CD8-positive, alpha-beta memory T cell (primary cell): Measurements from ENCODE around the gene RET. TPM values are rescaled to one million over a fixed set of nuclear protein-coding genes. Genes with fewer than 3 reads are reported as not detected.
A peak's percentile ranks its signal among the peaks of the same experiment; 100 is the strongest.

Experiments
- CTCF ChIA-PET: fragments of 350-600 bp; sonication (Branson Sonifier 250); formaldehyde crosslinking; loops from one replicate; lab custom pipeline; 2021; ENCODE audit warnings: antibody characterized with exemption; lab: Charles Lee
- POLR2A ChIA-PET: fragments of 350-600 bp; sonication (Branson Sonifier 250); formaldehyde crosslinking; loops from one replicate; lab custom pipeline; 2021; ENCODE audit warnings: antibody characterized with exemption; lab: Charles Lee
- DNase-seq, 5 donors: peaks; one replicate each; pipeline versions ENCODE4 v3.0.0 to v3.0.0-alpha.2; 2020 to 2022; ENCODE audit warnings: mixed read lengths in 1 of 5
- H3K27ac ChIP-seq: one replicate; pipeline ENCODE4 v1.7.0; 2013; ENCODE audit warnings: low read depth, mild to moderate bottlenecking, low read length, moderate library complexity
- H3K27me3 ChIP-seq: 2 replicates; pipeline ENCODE4 v1.7.0; 2013; ENCODE audit warnings: low read length, mild to moderate bottlenecking; ENCODE audit not compliant: insufficient read depth, poor library complexity, severe bottlenecking
- H3K36me3 ChIP-seq: 2 replicates; pipeline ENCODE4 v1.7.0; 2013; ENCODE audit warnings: mild to moderate bottlenecking, low read length, moderate library complexity; ENCODE audit not compliant: insufficient read depth
- H3K4me1 ChIP-seq: 2 replicates; pipeline ENCODE4 v1.7.0; 2013; ENCODE audit warnings: mild to moderate bottlenecking, low read length, moderate library complexity; ENCODE audit not compliant: insufficient read depth
- H3K4me3 ChIP-seq: 2 replicates; pipeline ENCODE4 v1.7.0; 2013; ENCODE audit warnings: mild to moderate bottlenecking, low read length
- H3K9me3 ChIP-seq: 2 replicates; pipeline ENCODE4 v1.7.0; 2013; ENCODE audit warnings: mild to moderate bottlenecking, low read length
- H3K27ac Mint-ChIP-seq, 8 donors: one replicate each; pipeline ENCODE4 v1.8.0; 2020 to 2021; ENCODE audit warnings: mixed read lengths in 8 of 8, mild to moderate bottlenecking in 6 of 8, inconsistent platforms in 3 of 8, moderate library complexity in 3 of 8
- H3K27me3 Mint-ChIP-seq, 2 donors: one replicate each; pipeline ENCODE4 v1.8.0; 2020 to 2021; ENCODE audit warnings: mixed read lengths in 2 of 2, mild to moderate bottlenecking in 1 of 2, moderate library complexity in 1 of 2
- H3K36me3 Mint-ChIP-seq, 3 donors: one replicate each; pipeline ENCODE4 v1.8.0; 2020 to 2021; ENCODE audit warnings: mixed read lengths in 3 of 3, inconsistent platforms in 1 of 3, mild to moderate bottlenecking in 1 of 3
- H3K4me1 Mint-ChIP-seq, 3 donors: one replicate each; pipeline ENCODE4 v1.8.0; 2020 to 2021; ENCODE audit warnings: mixed read lengths in 3 of 3, inconsistent platforms in 1 of 3, mild to moderate bottlenecking in 1 of 3
- H3K4me3 Mint-ChIP-seq, 7 donors: one replicate each; pipeline ENCODE4 v1.8.0; 2020 to 2021; ENCODE audit warnings: mixed read lengths in 7 of 7, mild to moderate bottlenecking in 6 of 7, moderate library complexity in 4 of 7, inconsistent platforms in 2 of 7
- H3K9me3 Mint-ChIP-seq, 5 donors: one replicate each; pipeline ENCODE4 v1.8.0; 2020 to 2022; ENCODE audit warnings: mixed read lengths in 5 of 5, mild to moderate bottlenecking in 3 of 5, moderate library complexity in 2 of 5, inconsistent platforms in 1 of 5
- polyA plus RNA-seq: library from polyadenylated mRNA; unstranded; fragments of 300-500 nt; fragmentation: Illumina TruSeq; gene quantifications from one replicate; pipeline ENCODE4 v1.2.3, GENCODE V29; 2021
- total RNA-seq, 2 experiments: library from RNA; stranded (reverse); gene quantifications; one replicate each; pipeline ENCODE4 v1.2.3, GENCODE V29; 2021

Gene RET
- total and polyA plus RNA-seq, 3 experiments from 2014 or later: 0.06 to 0.24 TPM; not detected in 1

DNA sequence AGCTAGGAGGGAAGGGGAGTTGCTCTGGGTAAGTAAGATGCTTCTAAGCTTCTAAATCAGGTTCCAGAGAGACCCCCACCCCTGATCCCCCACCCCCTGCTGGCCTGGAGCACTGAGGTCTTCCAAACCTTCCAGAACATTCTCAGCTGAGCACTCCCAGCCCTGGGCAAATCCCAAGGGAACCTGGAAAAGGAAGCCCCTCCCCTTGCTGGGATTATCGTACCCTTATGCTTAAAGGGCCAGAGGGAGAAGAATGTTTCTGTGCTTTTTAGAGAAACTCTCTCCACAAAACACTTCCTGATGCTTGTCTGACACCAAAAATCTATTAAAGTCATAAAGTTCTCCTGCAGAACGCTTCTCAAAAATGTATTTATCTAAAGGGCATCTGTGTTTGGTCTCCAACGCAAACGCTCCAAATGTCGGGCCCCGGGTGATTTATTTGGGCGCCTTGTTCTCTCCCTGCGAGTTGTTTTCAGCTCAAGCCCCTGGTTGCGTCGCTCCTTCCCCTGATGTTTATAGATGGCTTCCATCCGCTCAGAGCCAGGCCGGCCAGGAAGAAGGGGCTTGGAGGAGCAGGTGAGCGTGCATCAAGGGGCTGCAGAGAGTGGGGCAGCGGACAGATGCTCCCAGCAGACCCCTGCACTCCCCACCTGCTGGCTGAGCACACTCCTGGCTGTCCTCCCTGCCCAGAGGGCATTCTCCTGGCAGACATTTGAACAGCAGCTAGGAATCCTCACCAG, 8.2 kb upstream of the RET start:
- H3K4me1 Mint-ChIP-seq: no peaks in the 10 kb centered on the region
- no peak overlapping the region for H3K4me3 ChIP-seq
- DNase-seq: peak in 1 of 5 donors; percentile 41
- CTCF ChIA-PET: no interaction called here
- no peaks in the 10 kb centered on the region for H3K36me3 Mint-ChIP-seq
- H3K27ac Mint-ChIP-seq: no peak overlapping the region
- no peaks in the 10 kb centered on the region for H3K9me3 ChIP-seq
- POLR2A ChIA-PET: no interaction called here
- no peaks in the 10 kb centered on the region for H3K9me3 Mint-ChIP-seq
- no peaks in the 10 kb centered on the region for H3K4me1 ChIP-seq
- no peak overlapping the region for H3K27ac ChIP-seq
- no peaks in the 10 kb centered on the region for H3K27me3 ChIP-seq
- peaks cover 2 to 4% of the 10 kb centered on the region in 2 donors for H3K27me3 Mint-ChIP-seq
- H3K4me3 Mint-ChIP-seq: no peak overlapping the region
- no peaks in the 10 kb centered on the region for H3K36me3 ChIP-seq

DNA sequence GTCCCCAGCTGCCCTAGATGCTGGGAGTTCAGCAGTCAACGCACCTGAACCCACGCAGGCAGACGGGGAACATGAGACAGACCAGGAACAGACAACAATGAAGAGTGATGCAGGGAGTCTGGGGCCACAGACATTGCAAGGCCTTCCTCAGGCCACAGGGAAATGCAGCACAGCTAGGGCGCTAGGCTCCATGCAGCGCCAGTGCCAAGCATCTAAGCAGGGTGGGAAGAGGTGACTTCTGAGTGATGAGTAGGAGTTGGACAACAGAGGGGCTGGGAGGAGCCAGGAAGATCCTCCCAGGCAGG, 7.7 kb upstream of the RET start:
- no peak for DNase-seq
- no peak overlapping the region for H3K4me3 ChIP-seq
- no peaks in the 10 kb centered on the region for H3K36me3 Mint-ChIP-seq
- H3K4me1 Mint-ChIP-seq: no peaks in the 10 kb centered on the region
- POLR2A ChIA-PET: no interaction called here
- no peaks in the 10 kb centered on the region for H3K36me3 ChIP-seq
- H3K4me3 Mint-ChIP-seq: no peak overlapping the region
- H3K27me3 ChIP-seq: no peaks in the 10 kb centered on the region
- H3K9me3 Mint-ChIP-seq: no peaks in the 10 kb centered on the region
- H3K27ac Mint-ChIP-seq: no peak overlapping the region
- CTCF ChIA-PET: no interaction called here
- no peak overlapping the region for H3K27ac ChIP-seq
- H3K4me1 ChIP-seq: no peaks in the 10 kb centered on the region
- H3K9me3 ChIP-seq: no peaks in the 10 kb centered on the region
- H3K27me3 Mint-ChIP-seq: peaks cover 4% of the 10 kb centered on the region in 2 donors

DNA sequence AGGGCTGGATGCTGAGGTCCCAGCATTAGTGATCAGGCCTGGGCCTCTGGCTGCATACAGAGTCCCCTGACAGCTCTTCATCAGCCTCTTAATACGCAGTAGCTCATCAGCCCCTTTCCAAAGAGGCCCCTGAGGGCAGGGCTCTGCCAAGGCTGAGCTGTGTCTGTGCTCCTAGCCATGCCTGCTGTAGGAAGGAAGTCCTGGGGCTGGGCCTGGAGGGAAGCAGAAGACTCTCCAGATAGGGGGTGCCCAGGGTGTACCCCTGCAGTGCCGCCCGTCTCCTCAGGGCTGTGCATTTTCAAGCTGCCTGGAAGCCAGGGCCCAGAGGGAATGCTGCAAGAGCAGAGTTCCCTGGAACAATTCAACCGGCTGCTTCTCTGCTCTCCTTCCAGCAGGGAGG, 7.3 kb upstream of the RET start:
- Histone ChIP-seq H3K9me3 (no peaks in the 10 kb centered on the region), H3K4me1 (no peaks in the 10 kb centered on the region), H3K27me3 (no peaks in the 10 kb centered on the region), H3K27ac (no peak overlapping the region), H3K36me3 (no peaks in the 10 kb centered on the region), H3K4me3 (no peak overlapping the region)
- H3K27ac Mint-ChIP-seq: no peak overlapping the region
- ChIA-PET POLR2A (no interaction called here), CTCF (no interaction called here)
- no peaks in the 10 kb centered on the region for H3K9me3 Mint-ChIP-seq
- H3K36me3 Mint-ChIP-seq: no peaks in the 10 kb centered on the region
- peak in 1 of 5 donors; percentile 22 for DNase-seq
- no peak overlapping the region for H3K4me3 Mint-ChIP-seq
- peaks cover 4% of the 10 kb centered on the region in 2 donors for H3K27me3 Mint-ChIP-seq
- H3K4me1 Mint-ChIP-seq: no peaks in the 10 kb centered on the region

DNA sequence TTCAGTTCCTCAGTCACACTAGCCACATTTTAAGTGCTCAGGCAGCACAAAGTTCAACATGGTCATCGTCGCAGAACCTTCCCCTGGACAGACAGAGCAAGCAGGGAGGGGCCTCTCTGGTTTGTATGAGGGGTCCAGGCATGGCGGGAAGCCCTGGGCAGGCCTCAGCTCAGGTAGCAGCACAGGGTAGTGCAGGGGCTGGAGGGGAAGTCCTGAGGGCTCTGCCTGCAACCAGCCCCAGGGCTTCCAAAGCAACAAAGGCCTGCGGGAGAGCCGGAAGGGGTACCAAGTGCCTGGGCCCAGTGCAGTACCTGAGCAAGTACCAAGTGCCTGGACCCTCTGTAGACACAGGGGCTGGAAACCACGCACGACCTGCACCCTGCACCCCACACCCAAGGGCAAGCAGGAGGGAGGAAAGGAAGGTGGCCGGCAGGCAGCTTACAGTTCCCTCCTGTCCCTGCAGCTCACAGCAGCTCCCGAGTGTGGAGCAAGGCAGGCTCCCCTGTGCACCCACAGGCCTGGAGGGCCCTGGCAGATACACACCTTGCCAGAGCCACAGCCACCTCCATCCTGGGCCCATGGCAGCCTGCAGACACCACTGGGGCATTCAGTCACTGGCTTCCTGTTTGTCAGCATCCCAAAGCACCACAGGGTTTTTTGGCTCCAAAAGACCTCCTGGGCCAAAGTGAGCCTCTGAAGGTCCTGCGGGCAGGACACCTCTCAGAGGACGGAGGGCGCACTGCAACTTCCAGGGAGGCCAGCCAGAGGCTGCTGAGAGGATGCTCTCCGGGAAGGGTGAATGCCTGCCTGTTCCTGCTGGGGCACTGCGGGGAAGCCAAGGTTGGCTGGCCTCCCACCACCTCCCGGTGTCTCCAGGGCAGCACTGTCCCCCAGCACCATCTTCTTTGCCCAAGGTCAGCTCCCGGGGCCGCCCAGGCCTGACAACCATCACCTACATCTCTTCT, 6.5 kb upstream of the RET start:
- H3K4me3 Mint-ChIP-seq: no peak overlapping the region
- no peaks in the 10 kb centered on the region for H3K36me3 Mint-ChIP-seq
- H3K9me3 Mint-ChIP-seq: no peaks in the 10 kb centered on the region
- ChIA-PET POLR2A (no interaction called here), CTCF (no interaction called here)
- Histone ChIP-seq H3K4me1 (no peaks in the 10 kb centered on the region), H3K27me3 (no peaks in the 10 kb centered on the region), H3K36me3 (no peaks in the 10 kb centered on the region), H3K4me3 (no peak overlapping the region), H3K27ac (no peak overlapping the region), H3K9me3 (no peaks in the 10 kb centered on the region)
- peak in 1 of 5 donors; percentile 30 for DNase-seq
- H3K27ac Mint-ChIP-seq: no peak overlapping the region
- H3K27me3 Mint-ChIP-seq: peaks cover 4% of the 10 kb centered on the region in 2 donors
- H3K4me1 Mint-ChIP-seq: no peaks in the 10 kb centered on the region

DNA sequence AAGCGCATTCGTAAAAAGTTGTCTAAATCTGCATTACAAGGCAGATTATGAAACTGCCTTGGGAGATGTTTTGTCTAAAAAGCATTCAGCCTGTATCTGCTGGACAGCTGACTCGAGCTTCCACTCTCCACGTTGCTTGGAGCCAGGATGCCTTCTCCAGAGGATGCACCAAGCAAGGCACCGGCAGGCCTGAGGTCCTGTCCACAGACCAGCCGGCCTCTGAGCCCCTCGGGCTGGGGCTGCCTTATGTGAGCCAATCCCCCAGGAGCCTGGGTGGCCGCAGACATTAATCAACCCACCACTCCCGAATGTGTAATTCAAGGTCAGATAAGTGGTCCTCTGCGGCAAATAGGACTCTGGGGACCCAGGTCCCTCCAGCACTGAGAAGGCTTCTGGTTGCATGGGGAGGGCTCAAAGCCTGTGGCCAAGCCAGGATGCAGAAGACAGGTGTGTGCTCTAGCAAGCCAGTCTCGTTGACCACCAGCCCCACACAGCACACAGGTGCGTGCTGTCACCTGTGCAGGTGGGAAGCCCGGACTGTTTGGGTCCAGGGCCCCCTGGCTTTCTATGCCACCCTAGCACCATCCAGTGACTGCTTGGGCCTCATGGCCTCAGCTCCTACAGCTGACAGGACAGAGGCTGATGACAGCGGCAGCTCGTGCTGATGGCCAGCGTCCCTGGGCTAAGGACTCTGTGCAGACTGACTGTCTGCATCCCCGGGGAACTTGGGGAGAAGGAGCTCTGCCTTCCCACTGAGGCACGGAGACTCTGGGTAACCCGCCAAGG, 4.8 kb upstream of the RET start:
- no peaks in the 10 kb centered on the region for H3K36me3 Mint-ChIP-seq
- H3K4me3 Mint-ChIP-seq: no peak overlapping the region
- Histone ChIP-seq H3K36me3 (no peaks in the 10 kb centered on the region), H3K27ac (no peak overlapping the region), H3K4me3 (no peak overlapping the region), H3K27me3 (peaks cover 6% of the 10 kb centered on the region), H3K4me1 (no peaks in the 10 kb centered on the region), H3K9me3 (no peaks in the 10 kb centered on the region)
- H3K27me3 Mint-ChIP-seq: peaks cover 8 to 13% of the 10 kb centered on the region in 2 donors
- POLR2A ChIA-PET: no interaction called here
- no peaks in the 10 kb centered on the region for H3K9me3 Mint-ChIP-seq
- no peak for DNase-seq
- CTCF ChIA-PET: no interaction called here
- peaks cover 0 to 5% (median 0%) of the 10 kb centered on the region in 3 donors for H3K4me1 Mint-ChIP-seq
- H3K27ac Mint-ChIP-seq: no peak overlapping the region

DNA sequence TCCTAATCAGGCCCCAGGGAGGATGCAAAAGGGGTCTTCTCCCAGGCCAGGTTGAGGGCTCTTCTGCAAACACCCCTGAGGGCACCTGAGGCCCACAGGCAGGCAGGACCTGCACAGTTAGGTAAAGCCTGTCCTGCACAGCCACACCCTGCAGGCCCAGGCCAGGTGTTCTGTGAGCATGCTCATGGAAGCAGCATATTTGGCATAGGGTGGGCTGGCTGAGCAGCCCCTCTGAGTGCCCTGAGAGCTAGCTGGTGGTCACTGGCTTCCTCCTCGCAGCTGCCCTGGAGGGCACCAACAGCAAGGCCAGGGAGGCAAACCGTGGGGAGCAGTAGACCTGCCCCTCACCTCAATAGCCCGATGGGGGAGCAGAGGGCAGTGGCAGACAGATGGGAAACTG, 3.7 kb upstream of the RET start:
- Mint-ChIP-seq H3K27ac (no peak overlapping the region), H3K36me3 (no peaks in the 10 kb centered on the region), H3K27me3 (peaks cover 10 to 21% of the 10 kb centered on the region in 2 donors), H3K4me1 (peaks cover 0 to 11% (median 1%) of the 10 kb centered on the region in 3 donors), H3K9me3 (no peaks in the 10 kb centered on the region), H3K4me3 (no peak overlapping the region)
- H3K4me1 ChIP-seq: no peaks in the 10 kb centered on the region
- ChIA-PET POLR2A (no interaction called here), CTCF (no interaction called here)
- H3K9me3 ChIP-seq: no peaks in the 10 kb centered on the region
- no peaks in the 10 kb centered on the region for H3K36me3 ChIP-seq
- peak in 1 of 5 donors; percentile 39 for DNase-seq
- H3K27me3 ChIP-seq: peaks cover 6% of the 10 kb centered on the region
- H3K27ac ChIP-seq: no peak overlapping the region
- no peak overlapping the region for H3K4me3 ChIP-seq

DNA sequence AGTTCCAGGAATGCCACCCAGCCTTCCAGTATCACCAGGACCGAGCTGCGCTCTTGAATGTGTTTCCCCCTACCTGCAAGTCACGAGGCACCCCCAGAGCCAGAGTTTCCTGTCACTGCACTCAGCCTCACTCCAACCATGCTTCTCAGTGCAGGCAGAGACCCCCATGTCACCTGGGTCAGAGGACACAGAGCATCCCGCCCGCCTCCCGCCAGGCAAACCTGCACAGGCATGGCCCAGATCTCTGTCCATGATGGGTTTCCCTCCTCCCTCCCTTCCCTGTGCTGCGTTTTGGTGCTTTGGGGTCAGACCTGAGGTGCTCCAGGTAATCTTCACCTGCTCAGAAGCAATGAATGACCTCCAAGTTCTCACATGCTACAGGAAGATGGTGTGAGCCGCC, 3.1 kb upstream of the RET start:
- Mint-ChIP-seq H3K27ac (no peak overlapping the region), H3K27me3 (peaks cover 10 to 26% of the 10 kb centered on the region in 2 donors), H3K4me3 (peak overlapping the region in 1 of 7 donors; percentile 15), H3K36me3 (no peaks in the 10 kb centered on the region), H3K9me3 (no peaks in the 10 kb centered on the region), H3K4me1 (peaks cover 0 to 13% (median 1%) of the 10 kb centered on the region in 3 donors)
- Histone ChIP-seq H3K36me3 (no peaks in the 10 kb centered on the region), H3K27me3 (peaks cover 6% of the 10 kb centered on the region), H3K4me1 (no peaks in the 10 kb centered on the region), H3K4me3 (no peak overlapping the region), H3K27ac (no peak overlapping the region), H3K9me3 (no peaks in the 10 kb centered on the region)
- POLR2A ChIA-PET: no interaction called here
- peak in 1 of 5 donors; percentile 39 for DNase-seq
- CTCF ChIA-PET: no interaction called here
